ENCODE results near the gene EIF3A.
A peak's percentile ranks its signal among the peaks of the same experiment; 100 is the strongest.
"Not testable (repeated sequence)": the region's sequence is repeated elsewhere in the genome, so short reads cannot be mapped to it uniquely, and the experiment has no call there.

Gene EIF3A

GRCh38 chr10:119101366-119102098 is 20.9 kb upstream of the EIF3A start:
- no peak for DNase-seq

- DNase-seq = no peak
These were observed 20.0 kb upstream of the EIF3A start for GRCh38 chr10:119100434-119101238.

GRCh38 chr10:119098576-119098975 is 18.0 kb upstream of the EIF3A start:
- DNase-seq = no peak

- not testable (repeated sequence) for DNase-seq
These were observed 16.2 kb upstream of the EIF3A start for GRCh38 chr10:119096641-119097415.

GRCh38 chr10:119095640-119096039 is 15.0 kb upstream of the EIF3A start:
- DNase-seq = no peak

- peak; percentile 35 for DNase-seq
These were observed 10.4 kb upstream of the EIF3A start for GRCh38 chr10:119090968-119091367.

GRCh38 chr10:119090026-119090795 is 9.6 kb upstream of the EIF3A start:
- DNase-seq = no peak

- DNase-seq = no peak
These were observed 6.8 kb upstream of the EIF3A start for GRCh38 chr10:119087271-119087882.

GRCh38 chr10:119084896-119085295 is 4.3 kb upstream of the EIF3A start:
- no peak for DNase-seq

GRCh38 chr10:119079599-119080520 is 757 bp downstream of the EIF3A start:
- DNase-seq = no peak

GRCh38 chr10:119078422-119079179 is 2.0 kb downstream of the EIF3A start:
- DNase-seq = no peak

GRCh38 chr10:119073584-119073983 is 7.0 kb downstream of the EIF3A start:
- DNase-seq = no peak

GRCh38 chr10:119070395-119071165 is 10.0 kb downstream of the EIF3A start:
- no peak for DNase-seq

- DNase-seq = no peak
These were observed 18.7 kb downstream of the EIF3A start for GRCh38 chr10:119061926-119062325.

- no peak for DNase-seq
These were observed 19.3 kb downstream of the EIF3A start for GRCh38 chr10:119061352-119061751.

- no peak for DNase-seq
These were observed 20.5 kb downstream of the EIF3A start for GRCh38 chr10:119060107-119060506.

- no peak for DNase-seq
These were observed 21.1 kb downstream of the EIF3A start for GRCh38 chr10:119059557-119059956.

GRCh38 chr10:119058010-119058409 is 22.6 kb downstream of the EIF3A start:
- no peak for DNase-seq

- no peak for DNase-seq
These were observed 25.1 kb downstream of the EIF3A start for GRCh38 chr10:119055472-119055871.

All from activated T-cell treated with anti-CD3 and anti-CD28 coated beads, Interleukin-2, amount 50 U/mL, for 1 hour (primary cell).